Measurements from ENCODE around the gene SLMAP. TPM values are rescaled to one million over a fixed set of nuclear protein-coding genes. Genes with fewer than 3 reads are reported as not detected.
"Not testable (repeated sequence)": the region's sequence is repeated elsewhere in the genome, so short reads cannot be mapped to it uniquely, and the experiment has no call there.

The SLMAP gene
- total RNA-seq, 1 donor from 2014 or later: 71.4 TPM

DNA sequence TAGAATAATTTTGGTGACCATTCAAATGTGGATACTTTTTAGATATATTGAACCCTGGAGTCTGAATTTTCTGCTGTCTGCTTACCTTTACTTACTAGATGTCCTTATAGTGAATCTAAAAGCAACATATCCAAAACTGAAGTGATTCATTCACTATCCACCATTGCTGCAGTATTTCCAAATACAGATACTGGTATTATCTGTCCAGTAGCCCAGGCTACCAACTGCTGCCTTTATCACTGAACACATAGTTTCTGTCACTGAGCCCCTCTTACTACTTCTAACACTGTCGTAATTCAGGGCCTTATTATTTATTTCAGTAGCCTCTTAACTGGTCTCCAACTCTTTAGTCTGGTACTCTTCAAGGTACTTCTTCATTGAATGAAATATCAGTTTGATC is 49.2 kb downstream of the SLMAP start:
- H3K4me1 ChIP-seq (ENCODE audit: insufficient read depth, low read length): peaks cover 21% of the 10 kb centered on the region
- FAIRE-seq (no peak), DNase-seq (ENCODE audit: low read depth) (no peak)
- H3K27ac ChIP-seq (ENCODE audit: low read depth, low read length): peak overlapping the region; percentile 44
- TF ChIP-seq, protein P1, sequence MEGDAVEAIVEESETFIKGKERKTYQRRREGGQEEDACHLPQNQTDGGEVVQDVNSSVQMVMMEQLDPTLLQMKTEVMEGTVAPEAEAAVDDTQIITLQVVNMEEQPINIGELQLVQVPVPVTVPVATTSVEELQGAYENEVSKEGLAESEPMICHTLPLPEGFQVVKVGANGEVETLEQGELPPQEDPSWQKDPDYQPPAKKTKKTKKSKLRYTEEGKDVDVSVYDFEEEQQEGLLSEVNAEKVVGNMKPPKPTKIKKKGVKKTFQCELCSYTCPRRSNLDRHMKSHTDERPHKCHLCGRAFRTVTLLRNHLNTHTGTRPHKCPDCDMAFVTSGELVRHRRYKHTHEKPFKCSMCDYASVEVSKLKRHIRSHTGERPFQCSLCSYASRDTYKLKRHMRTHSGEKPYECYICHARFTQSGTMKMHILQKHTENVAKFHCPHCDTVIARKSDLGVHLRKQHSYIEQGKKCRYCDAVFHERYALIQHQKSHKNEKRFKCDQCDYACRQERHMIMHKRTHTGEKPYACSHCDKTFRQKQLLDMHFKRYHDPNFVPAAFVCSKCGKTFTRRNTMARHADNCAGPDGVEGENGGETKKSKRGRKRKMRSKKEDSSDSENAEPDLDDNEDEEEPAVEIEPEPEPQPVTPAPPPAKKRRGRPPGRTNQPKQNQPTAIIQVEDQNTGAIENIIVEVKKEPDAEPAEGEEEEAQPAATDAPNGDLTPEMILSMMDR (IDR thresholded peaks at IDR 0.05; ENCODE audit: insufficient read depth, low read depth, low read length): no peak
- no peak for TF ChIP-seq EZH2 (IDR thresholded peaks at IDR 0.05; ENCODE audit: insufficient read depth, low read length)
- no peaks in the 10 kb centered on the region for H3K27me3 Mint-ChIP-seq (ENCODE audit: low read depth, unreplicated experiment)
- no peak overlapping the region for H3K9ac ChIP-seq (ENCODE audit: low read length)
- no peak overlapping the region for H3K27ac Mint-ChIP-seq (ENCODE audit: unreplicated experiment)
- H3K4me3 ChIP-seq (ENCODE audit: insufficient read depth, low read depth, low read length): no peak overlapping the region
- H3K4me2 ChIP-seq (ENCODE audit: low read length): peak overlapping the region; percentile 10
- H3K27me3 ChIP-seq (ENCODE audit: insufficient read depth, low read length): no peaks in the 10 kb centered on the region
- H3K4me1 Mint-ChIP-seq (ENCODE audit: low read depth, unreplicated experiment): peaks cover 32% of the 10 kb centered on the region
- H3K79me2 ChIP-seq (ENCODE audit: insufficient read depth, low read length): peaks cover 80% of the 10 kb centered on the region
- H2AFZ ChIP-seq (ENCODE audit: low read depth, low read length): no peak overlapping the region
- no peaks in the 10 kb centered on the region for H3K9me3 ChIP-seq (ENCODE audit: insufficient read depth, low read depth, low read length)
- H3K4me3 Mint-ChIP-seq (ENCODE audit: unreplicated experiment): no peak overlapping the region
- H4K20me1 ChIP-seq (ENCODE audit: insufficient read depth, low read length): peaks cover 79% of the 10 kb centered on the region
- no peaks in the 10 kb centered on the region for H3K9me3 Mint-ChIP-seq (ENCODE audit: unreplicated experiment)
- H3K36me3 ChIP-seq (ENCODE audit: insufficient read depth, low read length): no peaks in the 10 kb centered on the region
- H3K36me3 Mint-ChIP-seq (ENCODE audit: low read depth, unreplicated experiment): no peaks in the 10 kb centered on the region

DNA sequence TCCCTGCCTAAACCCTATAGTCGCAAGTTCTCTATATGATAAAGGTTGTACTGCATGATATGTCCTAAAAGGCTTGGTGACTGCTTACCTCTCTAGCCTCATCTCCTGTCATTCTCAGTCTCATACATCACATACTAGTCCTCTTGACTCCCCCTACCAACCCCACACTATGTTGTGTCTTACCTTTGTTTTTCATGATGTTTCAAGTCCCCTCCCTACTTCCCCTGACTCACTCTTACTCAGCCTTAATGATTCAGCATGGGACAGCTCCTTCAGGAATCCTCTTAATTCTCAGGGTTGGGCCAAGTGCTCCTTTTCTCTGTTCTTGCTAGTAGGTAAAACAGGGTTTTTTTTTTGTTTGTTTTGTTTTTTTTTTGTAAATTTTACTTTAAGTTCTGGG is 49.6 kb downstream of the SLMAP start:
- Mint-ChIP-seq H3K4me3 (ENCODE audit: unreplicated experiment) (no peak overlapping the region), H3K27ac (ENCODE audit: unreplicated experiment) (no peak overlapping the region), H3K27me3 (ENCODE audit: low read depth, unreplicated experiment) (no peaks in the 10 kb centered on the region), H3K4me1 (ENCODE audit: low read depth, unreplicated experiment) (peaks cover 31% of the 10 kb centered on the region), H3K9me3 (ENCODE audit: unreplicated experiment) (no peaks in the 10 kb centered on the region), H3K36me3 (ENCODE audit: low read depth, unreplicated experiment) (no peaks in the 10 kb centered on the region)
- Histone ChIP-seq H3K4me3 (ENCODE audit: insufficient read depth, low read depth, low read length) (no peak overlapping the region), H3K4me2 (ENCODE audit: low read length) (peak overlapping the region; percentile 10), H4K20me1 (ENCODE audit: insufficient read depth, low read length) (peaks cover 79% of the 10 kb centered on the region), H3K79me2 (ENCODE audit: insufficient read depth, low read length) (peaks cover 80% of the 10 kb centered on the region), H3K9ac (ENCODE audit: low read length) (no peak overlapping the region), H3K27me3 (ENCODE audit: insufficient read depth, low read length) (no peaks in the 10 kb centered on the region), H3K36me3 (ENCODE audit: insufficient read depth, low read length) (no peaks in the 10 kb centered on the region), H3K27ac (ENCODE audit: low read depth, low read length) (peak overlapping the region; percentile 44), H3K9me3 (ENCODE audit: insufficient read depth, low read depth, low read length) (no peaks in the 10 kb centered on the region), H2AFZ (ENCODE audit: low read depth, low read length) (no peak overlapping the region), H3K4me1 (ENCODE audit: insufficient read depth, low read length) (peaks cover 21% of the 10 kb centered on the region)
- peak; percentile 73 for FAIRE-seq
- no peak for TF ChIP-seq EZH2 (IDR thresholded peaks at IDR 0.05; ENCODE audit: insufficient read depth, low read length)
- TF ChIP-seq, protein P1 (IDR thresholded peaks at IDR 0.05; ENCODE audit: insufficient read depth, low read depth, low read length): no peak
- DNase-seq (ENCODE audit: low read depth): peak; percentile 82

DNA sequence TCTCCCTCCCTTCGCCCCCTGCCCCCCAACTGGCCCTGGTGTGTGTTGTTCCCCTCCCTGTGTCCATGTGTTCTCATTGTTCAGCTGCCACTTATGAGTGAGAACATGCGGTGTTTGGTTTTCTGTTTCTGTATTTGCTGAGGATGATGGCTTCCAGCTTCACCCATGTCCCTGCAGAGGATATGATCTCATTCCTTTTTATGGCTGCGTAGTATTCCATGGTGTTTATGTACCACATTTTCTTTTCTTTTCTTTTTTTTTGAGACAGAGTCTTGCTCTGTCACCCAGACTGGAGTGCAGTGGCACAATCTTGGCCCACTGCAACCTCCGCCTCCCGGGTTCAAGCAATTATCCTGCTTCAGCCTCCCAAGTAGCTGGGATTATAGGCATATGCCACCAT is 50.1 kb downstream of the SLMAP start:
- H2AFZ ChIP-seq (ENCODE audit: low read depth, low read length); H3K27ac ChIP-seq (ENCODE audit: low read depth, low read length); DNase-seq (ENCODE audit: low read depth); H3K27me3 ChIP-seq (ENCODE audit: insufficient read depth, low read length); FAIRE-seq; H3K4me3 Mint-ChIP-seq (ENCODE audit: unreplicated experiment); H3K9me3 ChIP-seq (ENCODE audit: insufficient read depth, low read depth, low read length); H3K27ac Mint-ChIP-seq (ENCODE audit: unreplicated experiment); H3K36me3 Mint-ChIP-seq (ENCODE audit: low read depth, unreplicated experiment); H3K27me3 Mint-ChIP-seq (ENCODE audit: low read depth, unreplicated experiment); H3K9me3 Mint-ChIP-seq (ENCODE audit: unreplicated experiment); H3K4me3 ChIP-seq (ENCODE audit: insufficient read depth, low read depth, low read length); H3K36me3 ChIP-seq (ENCODE audit: insufficient read depth, low read length); H3K9ac ChIP-seq (ENCODE audit: low read length): not testable (repeated sequence)
- peaks cover 78% of the 10 kb centered on the region for H4K20me1 ChIP-seq (ENCODE audit: insufficient read depth, low read length)
- H3K4me1 Mint-ChIP-seq (ENCODE audit: low read depth, unreplicated experiment): peaks cover 26% of the 10 kb centered on the region
- H3K4me2 ChIP-seq (ENCODE audit: low read length): peak overlapping the region; percentile 10
- H3K79me2 ChIP-seq (ENCODE audit: insufficient read depth, low read length): peaks cover 80% of the 10 kb centered on the region
- peaks cover 21% of the 10 kb centered on the region for H3K4me1 ChIP-seq (ENCODE audit: insufficient read depth, low read length)
